ENCODE data around the gene PPP2R5D. TPM values are rescaled to one million over a fixed set of nuclear protein-coding genes. Genes with fewer than 3 reads are reported as not detected.

The PPP2R5D gene
- total RNA-seq, 1 experiment from 2014 or later = 53.5 TPM

- Histone ChIP-seq H3K9ac (ENCODE audit: extremely low read depth, insufficient read length, low read length) (no peak overlapping the region), H2BK120ac (ENCODE audit: low read depth, low read length, poor library complexity, severe bottlenecking) (no peak overlapping the region), H3T11ph (ENCODE audit: low read length) (no peak overlapping the region), H3K18ac (ENCODE audit: insufficient read length, low read depth, low read length) (no peak overlapping the region), H3K4ac (ENCODE audit: low read depth, low read length) (no peak overlapping the region), H3K79me1 (ENCODE audit: insufficient read depth, low read depth, low read length, poor library complexity, severe bottlenecking) (no peaks in the 10 kb centered on the region), H3K56ac (ENCODE audit: insufficient read length, low read depth, low read length) (no peak overlapping the region), H2AK5ac (ENCODE audit: insufficient read length, low read length) (no peak overlapping the region), H2BK5ac (ENCODE audit: insufficient read length, low read length) (no peak overlapping the region), H3K23ac (ENCODE audit: insufficient read length, low read depth, low read length) (no peak overlapping the region), H2BK20ac (ENCODE audit: low read depth, low read length, poor library complexity, severe bottlenecking) (no peak overlapping the region), H2BK12ac (ENCODE audit: insufficient read length, low read depth, low read length) (no peak overlapping the region), H3K14ac (ENCODE audit: insufficient read depth, low read length) (no peak overlapping the region), H4K20me1 (ENCODE audit: control insufficient read depth, insufficient read depth, insufficient read length) (peaks cover 2% of the 10 kb centered on the region), H4K5ac (ENCODE audit: insufficient read length, low read depth, low read length) (no peak overlapping the region), H2BK15ac (ENCODE audit: low read depth, low read length) (no peak overlapping the region), H3K23me2 (ENCODE audit: insufficient read length, low read depth, low read length, poor library complexity, severe bottlenecking) (peaks cover 4% of the 10 kb centered on the region), H3K9me3 (ENCODE audit: control insufficient read depth, low read depth, low read length) (no peaks in the 10 kb centered on the region), H3K27ac (ENCODE audit: insufficient read length, low read depth, low read length) (no peak overlapping the region), H3K79me2 (ENCODE audit: insufficient read depth, low read length) (peaks cover 2% of the 10 kb centered on the region; the same call in 1 of the 2 replicates), H4K91ac (ENCODE audit: insufficient read length, low read depth, low read length) (no peak overlapping the region), H3K4me2 (ENCODE audit: insufficient read depth, insufficient read length, low read length) (no peak overlapping the region), H3K27me3 (ENCODE audit: insufficient read depth, low read length) (no peaks in the 10 kb centered on the region), H2AFZ (ENCODE audit: low read length) (no peak overlapping the region), H4K8ac (replicated peaks; ENCODE audit: insufficient read length, low read depth, low read length) (no peak overlapping the region), H3K4me1 (ENCODE audit: insufficient read depth, low read length) (no peaks in the 10 kb centered on the region; the same call in 1 of the 2 replicates)
- Mint-ChIP-seq H3K9me3 (no peaks in the 10 kb centered on the region), H3K27me3 (ENCODE audit: low read depth) (no peaks in the 10 kb centered on the region), H3K4me3 (no peak overlapping the region), H3K36me3 (ENCODE audit: insufficient read depth in 1 of 3, low read depth in 3 of 3) (peaks cover 38 to 88% (median 68%) of the 10 kb centered on the region in 3 experiments), H3K4me1 (peaks cover 25 to 31% of the 10 kb centered on the region in 2 experiments), H3K27ac (no peak overlapping the region)
- WGBS (ENCODE audit: extremely low coverage, insufficient read length, low lambda C conversion rate) = no CpG with 5 or more reads among the region's 7 CpGs
- no peak for DNase-seq
- TF ChIP-seq, protein P1, sequence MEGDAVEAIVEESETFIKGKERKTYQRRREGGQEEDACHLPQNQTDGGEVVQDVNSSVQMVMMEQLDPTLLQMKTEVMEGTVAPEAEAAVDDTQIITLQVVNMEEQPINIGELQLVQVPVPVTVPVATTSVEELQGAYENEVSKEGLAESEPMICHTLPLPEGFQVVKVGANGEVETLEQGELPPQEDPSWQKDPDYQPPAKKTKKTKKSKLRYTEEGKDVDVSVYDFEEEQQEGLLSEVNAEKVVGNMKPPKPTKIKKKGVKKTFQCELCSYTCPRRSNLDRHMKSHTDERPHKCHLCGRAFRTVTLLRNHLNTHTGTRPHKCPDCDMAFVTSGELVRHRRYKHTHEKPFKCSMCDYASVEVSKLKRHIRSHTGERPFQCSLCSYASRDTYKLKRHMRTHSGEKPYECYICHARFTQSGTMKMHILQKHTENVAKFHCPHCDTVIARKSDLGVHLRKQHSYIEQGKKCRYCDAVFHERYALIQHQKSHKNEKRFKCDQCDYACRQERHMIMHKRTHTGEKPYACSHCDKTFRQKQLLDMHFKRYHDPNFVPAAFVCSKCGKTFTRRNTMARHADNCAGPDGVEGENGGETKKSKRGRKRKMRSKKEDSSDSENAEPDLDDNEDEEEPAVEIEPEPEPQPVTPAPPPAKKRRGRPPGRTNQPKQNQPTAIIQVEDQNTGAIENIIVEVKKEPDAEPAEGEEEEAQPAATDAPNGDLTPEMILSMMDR (conservative IDR thresholded peaks at IDR 0.05) = no peak
Measured at GRCh38 chr6:42935322-42935721, 49.0 kb upstream of the PPP2R5D start.

Measured in H9 (cell line).